OCI-LY1 (cell line): ENCODE measurements around the gene SESN1.

Experiments
- H2AFZ ChIP-seq: fragments of 200-600 bp; sonication (generic), shearing (Covaris generic); 2 replicates; pipeline ENCODE4 v1.6.0; 2014; ENCODE audit warnings: antibody characterized with exemption, mild to moderate bottlenecking, low read length
- H3F3A ChIP-seq: fragments of 200-600 bp; sonication (generic), shearing (Covaris generic); 2 replicates; pipeline ENCODE4 v1.6.0; 2014; ENCODE audit warnings: mild to moderate bottlenecking, antibody characterized with exemption, low read length, moderate library complexity; ENCODE audit not compliant: insufficient read depth
- H3K27ac ChIP-seq: fragments of 200-600 bp; sonication (generic); 2 replicates; pipeline ENCODE4 v1.5.1; 2014; ENCODE audit warnings: low read length, mixed run types, mild to moderate bottlenecking, low read depth; ENCODE audit not compliant: poor library complexity, severe bottlenecking
- H3K27me3 ChIP-seq: fragments of 200-600 bp; sonication (generic); 2 replicates; pipeline ENCODE4 v1.6.0; 2014; ENCODE audit warnings: antibody characterized with exemption, mild to moderate bottlenecking, low read length, moderate library complexity; ENCODE audit not compliant: insufficient read depth
- H3K36me3 ChIP-seq: fragments of 200-600 bp; sonication (generic); 2 replicates; pipeline ENCODE4 v1.6.1; 2014; ENCODE audit warnings: mild to moderate bottlenecking, antibody characterized with exemption, low read length, moderate library complexity, mixed read lengths; ENCODE audit not compliant: insufficient read depth
- H3K4me1 ChIP-seq: fragments of 200-600 bp; sonication (generic); 2 replicates; pipeline ENCODE4 v1.5.1; 2014; ENCODE audit warnings: mild to moderate bottlenecking, low read length, moderate library complexity; ENCODE audit not compliant: insufficient read depth, severe bottlenecking
- H3K4me2 ChIP-seq: fragments of 200-600 bp; sonication (generic), shearing (Covaris generic); 2 replicates; pipeline ENCODE4 v1.6.1; 2014; ENCODE audit warnings: low read length
- H3K4me3 ChIP-seq: fragments of 200-600 bp; sonication (generic); 2 replicates; pipeline ENCODE4 v1.5.1; 2014; ENCODE audit warnings: low read length, low read depth, mild to moderate bottlenecking, mixed read lengths; ENCODE audit not compliant: poor library complexity, severe bottlenecking
- H3K79me2 ChIP-seq: fragments of 200-600 bp; shearing (Covaris generic); 2 replicates; pipeline ENCODE4 v1.6.1; 2016; ENCODE audit warnings: mixed run types, low read length, mixed read lengths; ENCODE audit not compliant: insufficient read depth
- H3K9ac ChIP-seq: fragments of 200-600 bp; sonication (generic), shearing (Covaris generic); 2 replicates; pipeline ENCODE4 v1.6.1; 2014; ENCODE audit warnings: mild to moderate bottlenecking, low read length, mixed read lengths
- H3K9me2 ChIP-seq: fragments of 200-600 bp; sonication (generic), shearing (Covaris generic); 2 replicates; pipeline ENCODE4 v1.6.1; 2014; ENCODE audit warnings: low read depth, mild to moderate bottlenecking, low read length, mixed read lengths
- H3K9me3 ChIP-seq: fragments of 200-600 bp; shearing (Covaris generic); 2 replicates; pipeline ENCODE4 v1.6.1; 2014; ENCODE audit warnings: low read length, mixed read lengths
- H4K20me1 ChIP-seq: fragments of 200-600 bp; sonication (generic), shearing (Covaris generic); 2 replicates; pipeline ENCODE4 v1.6.0; 2016; ENCODE audit warnings: mild to moderate bottlenecking, low read length; ENCODE audit not compliant: insufficient read depth
- EZH2 ChIP-seq: fragments of 200-600 bp; sonication (generic), shearing (Covaris generic); IDR thresholded peaks from 2 replicates; pipeline ENCODE4 v1.8.0; 2017; ENCODE audit warnings: borderline replicate concordance, mixed run types, mild to moderate bottlenecking, antibody characterized with exemption, low read length, moderate library complexity, mixed read lengths
- TF ChIP-seq, protein P1 (sequence below): fragments of 200-600 bp; sonication (generic), shearing (Covaris generic); IDR thresholded peaks from 2 replicates; pipeline ENCODE4 v1.5.1; 2017; ENCODE audit warnings: mild to moderate bottlenecking, antibody characterized with exemption, low read length, moderate library complexity, mixed read lengths

SESN1 gene

DNA sequence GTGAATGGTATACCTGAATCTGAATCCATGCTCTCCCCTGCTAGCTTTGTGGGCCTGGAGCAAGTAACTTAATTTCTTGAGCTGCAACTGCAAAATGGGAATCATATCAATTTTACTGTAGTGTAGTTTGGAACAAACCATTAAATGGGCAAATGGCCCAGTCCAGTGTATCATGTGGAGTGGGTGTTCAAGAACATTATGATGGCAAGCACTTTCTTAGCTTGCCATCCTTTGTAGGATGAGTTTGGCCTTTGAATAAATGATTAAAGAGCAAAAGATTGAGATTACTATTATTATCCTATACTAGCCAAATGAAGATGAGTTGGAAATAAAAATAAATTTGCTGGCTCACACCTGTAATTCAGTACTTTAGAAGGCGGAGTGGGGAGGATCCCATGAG, 120.4 kb downstream of the SESN1 start:
- H3K4me2 ChIP-seq = no peak overlapping the region
- no peak overlapping the region for H2AFZ ChIP-seq
- no peaks in the 10 kb centered on the region for H3K36me3 ChIP-seq
- TF ChIP-seq, protein P1, sequence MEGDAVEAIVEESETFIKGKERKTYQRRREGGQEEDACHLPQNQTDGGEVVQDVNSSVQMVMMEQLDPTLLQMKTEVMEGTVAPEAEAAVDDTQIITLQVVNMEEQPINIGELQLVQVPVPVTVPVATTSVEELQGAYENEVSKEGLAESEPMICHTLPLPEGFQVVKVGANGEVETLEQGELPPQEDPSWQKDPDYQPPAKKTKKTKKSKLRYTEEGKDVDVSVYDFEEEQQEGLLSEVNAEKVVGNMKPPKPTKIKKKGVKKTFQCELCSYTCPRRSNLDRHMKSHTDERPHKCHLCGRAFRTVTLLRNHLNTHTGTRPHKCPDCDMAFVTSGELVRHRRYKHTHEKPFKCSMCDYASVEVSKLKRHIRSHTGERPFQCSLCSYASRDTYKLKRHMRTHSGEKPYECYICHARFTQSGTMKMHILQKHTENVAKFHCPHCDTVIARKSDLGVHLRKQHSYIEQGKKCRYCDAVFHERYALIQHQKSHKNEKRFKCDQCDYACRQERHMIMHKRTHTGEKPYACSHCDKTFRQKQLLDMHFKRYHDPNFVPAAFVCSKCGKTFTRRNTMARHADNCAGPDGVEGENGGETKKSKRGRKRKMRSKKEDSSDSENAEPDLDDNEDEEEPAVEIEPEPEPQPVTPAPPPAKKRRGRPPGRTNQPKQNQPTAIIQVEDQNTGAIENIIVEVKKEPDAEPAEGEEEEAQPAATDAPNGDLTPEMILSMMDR = no peak
- TF ChIP-seq EZH2 = no peak
- H3K27me3 ChIP-seq = no peaks in the 10 kb centered on the region
- no peaks in the 10 kb centered on the region for H3K9me2 ChIP-seq
- peaks cover 4% of the 10 kb centered on the region; the same call in 1 of the 2 replicates for H3K9me3 ChIP-seq
- H3K4me3 ChIP-seq = no peak overlapping the region
- no peak overlapping the region for H3K9ac ChIP-seq
- no peaks in the 10 kb centered on the region for H4K20me1 ChIP-seq
- H3K79me2 ChIP-seq = no peaks in the 10 kb centered on the region
- H3K4me1 ChIP-seq = no peaks in the 10 kb centered on the region
- no peaks in the 10 kb centered on the region for H3F3A ChIP-seq
- H3K27ac ChIP-seq = no peak overlapping the region

- TF ChIP-seq, protein P1 = no peak
- TF ChIP-seq EZH2 = no peak
- Histone ChIP-seq H3K9me2 (no peaks in the 10 kb centered on the region), H4K20me1 (no peaks in the 10 kb centered on the region), H3K4me2 (no peak overlapping the region), H3K4me3 (no peak overlapping the region), H3K27ac (no peak overlapping the region), H3K36me3 (no peaks in the 10 kb centered on the region), H3K9me3 (peaks cover 4% of the 10 kb centered on the region; the same call in 1 of the 2 replicates), H3K27me3 (no peaks in the 10 kb centered on the region), H3K79me2 (no peaks in the 10 kb centered on the region), H2AFZ (no peak overlapping the region), H3K9ac (no peak overlapping the region), H3K4me1 (no peaks in the 10 kb centered on the region), H3F3A (no peaks in the 10 kb centered on the region)
Measured at GRCh38 chr6:108969776-108970175, 124.9 kb downstream of the SESN1 start.

GRCh38 chr6:108968325-108969316, 126.0 kb downstream of the SESN1 start:
- Histone ChIP-seq H3K9me2 (no peaks in the 10 kb centered on the region), H3K27me3 (no peaks in the 10 kb centered on the region), H3K36me3 (no peaks in the 10 kb centered on the region), H3K4me3 (no peak overlapping the region), H3F3A (no peaks in the 10 kb centered on the region), H3K4me1 (no peaks in the 10 kb centered on the region), H4K20me1 (no peaks in the 10 kb centered on the region), H3K27ac (no peak overlapping the region), H3K9ac (no peak overlapping the region), H3K4me2 (no peak overlapping the region), H2AFZ (no peak overlapping the region), H3K79me2 (no peaks in the 10 kb centered on the region), H3K9me3 (peaks cover 4% of the 10 kb centered on the region; the same call in 1 of the 2 replicates)
- TF ChIP-seq, protein P1 = no peak
- TF ChIP-seq EZH2 = no peak
